ENCODE data around the gene RUNDC3A. TPM values are rescaled to one million over a fixed set of nuclear protein-coding genes. Genes with fewer than 3 reads are reported as not detected.

Gene RUNDC3A
- total and polyA plus RNA-seq, 2 of the 8 experiments (the other 6 are each of a cell fraction or from before 2014, with no cell fraction given): 6.4 to 13.8 TPM

- WGBS, 2 experiments (ENCODE audit: extremely low coverage in 1 of 2, insufficient coverage in 1 of 2, insufficient read length in 1 of 2, insufficient replicate concordance in 2 of 2, low coverage in 1 of 2, low lambda C conversion rate in 2 of 2, missing lambda C conversion rate in 1 of 2): 53% methylated on average over 5 of the region's 5 CpGs; no CpG with 5 or more reads in 1 of the 2 experiments
- Histone ChIP-seq H4K91ac (replicated peaks; ENCODE audit: insufficient read length, low read length) (no peak overlapping the region), H3K36me3 (ENCODE audit: control insufficient read depth in 2 of 4, insufficient read depth in 4 of 4, low read length in 3 of 4) (peaks cover 0 to 6% (median 1%) of the 10 kb centered on the region in 4 experiments; a peak in 1 of 8 replicates), H2BK5ac (ENCODE audit: low read depth, low read length) (peak overlapping the region; percentile 38; the same call in 1 of the 2 replicates), H3K23me2 (ENCODE audit: low read depth, low read length) (peaks cover 2% of the 10 kb centered on the region; the same call in 1 of the 2 replicates), H3K23ac (ENCODE audit: insufficient read length) (no peak overlapping the region), H3K18ac (ENCODE audit: extremely low read depth, low read length) (no peak overlapping the region; the same call in 1 of the 2 replicates), H2BK15ac (ENCODE audit: low read length) (peak overlapping the region; percentile 18; the same call in 1 of the 2 replicates), H2BK12ac (ENCODE audit: low read depth, low read length) (no peak overlapping the region; the same call in 1 of the 2 replicates), H3K9ac (replicated peaks in 1 of 4; ENCODE audit: extremely low read depth in 1 of 4, low read depth in 3 of 4, low read length in 3 of 4) (no peak overlapping the region), H3K9me3 (ENCODE audit: insufficient read depth in 2 of 2, low read depth in 1 of 2, low read length in 1 of 2) (no peaks in the 10 kb centered on the region), H3K4ac (replicated peaks; ENCODE audit: insufficient read length, low read depth, low read length) (no peak overlapping the region), H4K5ac (ENCODE audit: insufficient read length, low read depth, low read length) (no peak overlapping the region), H3K79me2 (ENCODE audit: control insufficient read depth in 1 of 2, insufficient read depth in 2 of 2, low read length in 2 of 2) (peaks cover 0 to 7% of the 10 kb centered on the region in 2 experiments; a peak in 1 of 4 replicates), H3K4me3 (ENCODE audit: extremely low read depth in 1 of 4, insufficient read depth in 2 of 4, low read depth in 3 of 4, low read length in 4 of 4) (peak overlapping the region in 2 of 4 experiments; percentile 3 to 36; a peak in 4 of 8 replicates), H4K8ac (ENCODE audit: extremely low read depth, insufficient read depth, low read length) (no peak overlapping the region), H3K27ac (ENCODE audit: low read depth, low read length) (no peak overlapping the region), H3K56ac (replicated peaks; ENCODE audit: insufficient read length, low read depth, low read length) (no peak overlapping the region), H2AK5ac (ENCODE audit: low read depth, low read length) (no peak overlapping the region), H3K4me1 (replicated peaks in 1 of 4; ENCODE audit: control insufficient read depth in 3 of 4, insufficient read depth in 4 of 4, low read length in 3 of 4) (peaks cover 9 to 23% (median 18%) of the 10 kb centered on the region in 4 experiments), H3K27me3 (replicated peaks in 1 of 4; ENCODE audit: control insufficient read depth in 3 of 4, extremely low read depth in 1 of 4, insufficient read depth in 3 of 4, low read length in 3 of 4) (no peaks in the 10 kb centered on the region), H2BK120ac (replicated peaks; ENCODE audit: low read depth, low read length) (no peak overlapping the region), H3K79me1 (ENCODE audit: low read depth, low read length) (peaks cover 12% of the 10 kb centered on the region), H2BK20ac (ENCODE audit: low read length) (no peak overlapping the region), H2AFZ (ENCODE audit: low read length) (no peak overlapping the region), H3K14ac (ENCODE audit: insufficient read length) (no peak overlapping the region), H3K4me2 (ENCODE audit: insufficient read depth in 1 of 2, low read depth in 2 of 2, low read length in 2 of 2) (peak overlapping the region; percentile 52 to 60), H4K20me1 (replicated peaks in 1 of 2; ENCODE audit: control insufficient read depth in 1 of 2, insufficient read depth in 2 of 2, low read length in 2 of 2) (peaks cover 3 to 23% of the 10 kb centered on the region in 2 experiments)
- CTCF ChIA-PET (ENCODE audit: partially characterized antibody): interaction anchor here (1.0 to 10.1 kb wide), 7 partner anchors 10 to 329 kb away, joined by 3 to 177 read pairs (median 4); no protein-coding TSS in a partner anchor
- DNase-seq (ENCODE audit: low read depth in 1 of 2, low spot score in 2 of 2) (no peak), FAIRE-seq (no peak)
- POLR2A ChIA-PET (ENCODE audit: partially characterized antibody): interaction anchor here (0.9 to 3.8 kb wide), 11 partner anchors 10 to 170 kb away, joined by 3 to 13 read pairs (median 4); partner anchors contain the start of genes GPATCH8 and RUNDC3A
- no peak for TF ChIP-seq CHD2 (IDR thresholded peaks at IDR 0.05; ENCODE audit: low read length)
- 0 out of 4 replicates have a peak, but pooled peaks of 1 of the 2 experiments have one; percentile 26 for TF ChIP-seq SIN3A (conservative IDR thresholded peaks at IDR 0.05 in 1 of 2, IDR thresholded peaks at IDR 0.05 in 1 of 2; ENCODE audit: low read depth in 1 of 2, low read length in 2 of 2)
Measured at GRCh38 chr17:44360826-44361225, 52.4 kb downstream of the RUNDC3A start.
